GM19328 (cell line): ENCODE data around the gene HS6ST3.

Experiments used
- ATAC-seq: cut with Tn5 transposase; IDR thresholded peaks from one replicate; pipeline ENCODE4 v1.9.1; 2021; ENCODE audit warnings: mild to moderate bottlenecking, moderate library complexity; ENCODE audit not compliant: unreplicated experiment

Gene HS6ST3

DNA sequence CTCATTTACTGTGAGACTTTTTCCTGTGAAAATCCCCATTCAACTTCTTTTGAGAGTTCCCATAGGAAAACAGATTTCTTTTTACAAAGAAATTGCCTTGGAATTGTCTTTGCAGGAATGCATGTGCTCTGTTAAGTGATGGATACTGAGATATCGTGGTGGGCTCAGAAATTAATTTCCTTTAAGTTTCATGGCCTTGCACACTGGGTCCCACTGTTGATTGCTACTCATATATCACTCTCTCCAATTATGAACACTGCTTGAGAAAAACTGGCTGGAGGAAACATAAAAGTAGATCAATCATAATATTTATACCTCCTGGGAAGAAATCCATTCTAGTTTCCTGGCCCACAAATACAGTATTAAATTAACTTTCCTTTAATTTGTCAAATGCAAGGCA lies 773.1 kb downstream of the HS6ST3 start:
- ATAC-seq = no peak

DNA sequence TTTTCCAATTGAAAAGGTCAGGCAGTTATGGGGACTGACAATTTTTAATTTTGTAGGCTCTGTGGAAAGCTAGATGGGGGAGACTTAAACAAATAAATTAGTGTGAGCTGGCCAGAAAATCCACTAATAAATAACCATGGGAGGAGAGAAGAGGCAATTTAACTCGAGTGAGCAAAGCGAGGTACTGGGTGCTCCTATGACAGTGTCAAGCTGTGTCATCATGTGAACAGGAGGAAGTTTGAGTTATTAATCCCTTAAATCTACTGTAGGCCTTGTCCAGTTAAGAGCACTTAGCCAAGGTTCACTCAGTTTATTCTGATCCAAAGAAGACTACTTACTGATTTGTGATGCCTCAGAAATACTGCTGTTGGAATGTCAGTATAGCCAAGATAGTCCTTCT lies 781.6 kb downstream of the HS6ST3 start:
- ATAC-seq = no peak

DNA sequence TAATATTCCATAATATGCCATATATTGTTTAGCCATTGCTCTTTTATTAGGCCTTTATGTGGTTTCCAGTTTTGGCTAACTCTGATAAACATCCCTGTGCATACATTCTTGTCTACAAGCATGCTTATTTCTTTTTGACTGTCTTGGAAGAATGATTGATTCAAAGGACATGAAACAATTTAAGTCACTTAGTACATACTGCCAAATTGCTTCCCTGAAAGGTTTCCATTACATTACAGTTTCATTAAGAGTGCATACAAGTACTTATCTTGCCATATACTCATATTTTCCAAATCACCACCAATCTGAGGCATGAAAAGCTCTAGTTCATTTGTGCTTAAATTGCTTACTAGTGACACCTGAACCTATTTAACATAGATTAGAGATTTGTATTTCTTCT lies 790.5 kb downstream of the HS6ST3 start:
- no peak for ATAC-seq
